ENCODE results near the gene C1orf159.

Gene C1orf159

DNA sequence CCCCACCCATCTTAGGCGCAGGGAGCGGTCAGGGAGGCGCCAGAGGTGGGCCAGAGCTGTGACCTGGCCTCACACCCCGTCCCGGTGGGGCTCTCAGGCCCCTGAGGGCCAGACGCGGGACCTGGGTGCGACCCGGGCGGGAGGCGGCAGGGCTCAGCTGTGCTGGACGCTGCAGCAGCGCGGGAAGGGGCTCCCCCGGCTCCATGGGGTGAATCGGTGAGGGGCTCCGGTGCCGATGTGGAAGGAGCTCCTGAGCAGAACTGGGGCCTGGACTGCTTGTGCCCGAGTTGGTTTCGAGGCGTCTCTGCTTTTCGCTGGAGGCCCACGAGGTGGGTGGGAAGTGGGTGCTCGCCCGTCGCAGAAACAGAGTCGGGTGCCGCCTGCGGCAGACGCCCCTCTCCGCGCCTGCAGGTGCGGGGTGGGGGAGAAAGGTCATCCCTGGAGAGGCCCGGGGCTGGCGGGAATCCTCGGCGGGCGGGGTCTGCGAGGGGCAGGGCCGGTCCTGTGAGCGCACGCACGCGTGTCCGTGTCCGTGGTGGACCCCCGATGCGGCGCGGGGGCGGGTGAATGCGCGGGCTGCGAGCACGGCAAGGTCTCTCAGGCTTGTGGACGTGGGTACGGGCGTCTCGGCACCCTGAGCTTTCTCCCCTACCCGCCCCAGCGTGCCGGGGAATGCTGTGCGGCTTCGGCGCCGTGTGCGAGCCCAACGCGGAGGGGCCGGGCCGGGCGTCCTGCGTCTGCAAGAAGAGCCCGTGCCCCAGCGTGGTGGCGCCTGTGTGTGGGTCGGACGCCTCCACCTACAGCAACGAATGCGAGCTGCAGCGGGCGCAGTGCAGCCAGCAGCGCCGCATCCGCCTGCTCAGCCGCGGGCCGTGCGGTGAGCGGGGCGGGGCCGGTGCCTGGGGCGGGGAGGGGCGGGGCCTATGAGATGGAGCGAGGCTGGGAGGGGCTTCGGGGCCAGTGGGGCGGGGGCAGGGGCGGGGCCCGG, 75.6 kb downstream of the C1orf159 start:
- ChIA-PET POLR2A (interaction anchor here (0.6 kb wide), 1 partner anchor 138 kb away, joined by 4 read pairs; no protein-coding TSS in a partner anchor), CTCF (interaction anchor here (0.9 to 4.2 kb wide), 10 partner anchors 9 to 252 kb away, joined by 3 to 24 read pairs (median 4); no protein-coding TSS in a partner anchor)
- DNase-seq (ENCODE audit: extremely low spot score), result peak; percentile 96
- TF ChIP-seq, protein P1, sequence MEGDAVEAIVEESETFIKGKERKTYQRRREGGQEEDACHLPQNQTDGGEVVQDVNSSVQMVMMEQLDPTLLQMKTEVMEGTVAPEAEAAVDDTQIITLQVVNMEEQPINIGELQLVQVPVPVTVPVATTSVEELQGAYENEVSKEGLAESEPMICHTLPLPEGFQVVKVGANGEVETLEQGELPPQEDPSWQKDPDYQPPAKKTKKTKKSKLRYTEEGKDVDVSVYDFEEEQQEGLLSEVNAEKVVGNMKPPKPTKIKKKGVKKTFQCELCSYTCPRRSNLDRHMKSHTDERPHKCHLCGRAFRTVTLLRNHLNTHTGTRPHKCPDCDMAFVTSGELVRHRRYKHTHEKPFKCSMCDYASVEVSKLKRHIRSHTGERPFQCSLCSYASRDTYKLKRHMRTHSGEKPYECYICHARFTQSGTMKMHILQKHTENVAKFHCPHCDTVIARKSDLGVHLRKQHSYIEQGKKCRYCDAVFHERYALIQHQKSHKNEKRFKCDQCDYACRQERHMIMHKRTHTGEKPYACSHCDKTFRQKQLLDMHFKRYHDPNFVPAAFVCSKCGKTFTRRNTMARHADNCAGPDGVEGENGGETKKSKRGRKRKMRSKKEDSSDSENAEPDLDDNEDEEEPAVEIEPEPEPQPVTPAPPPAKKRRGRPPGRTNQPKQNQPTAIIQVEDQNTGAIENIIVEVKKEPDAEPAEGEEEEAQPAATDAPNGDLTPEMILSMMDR (IDR thresholded peaks at IDR 0.05; ENCODE audit: control extremely low read depth, extremely low read depth, low read depth, missing control alignments), result no peak

DNA sequence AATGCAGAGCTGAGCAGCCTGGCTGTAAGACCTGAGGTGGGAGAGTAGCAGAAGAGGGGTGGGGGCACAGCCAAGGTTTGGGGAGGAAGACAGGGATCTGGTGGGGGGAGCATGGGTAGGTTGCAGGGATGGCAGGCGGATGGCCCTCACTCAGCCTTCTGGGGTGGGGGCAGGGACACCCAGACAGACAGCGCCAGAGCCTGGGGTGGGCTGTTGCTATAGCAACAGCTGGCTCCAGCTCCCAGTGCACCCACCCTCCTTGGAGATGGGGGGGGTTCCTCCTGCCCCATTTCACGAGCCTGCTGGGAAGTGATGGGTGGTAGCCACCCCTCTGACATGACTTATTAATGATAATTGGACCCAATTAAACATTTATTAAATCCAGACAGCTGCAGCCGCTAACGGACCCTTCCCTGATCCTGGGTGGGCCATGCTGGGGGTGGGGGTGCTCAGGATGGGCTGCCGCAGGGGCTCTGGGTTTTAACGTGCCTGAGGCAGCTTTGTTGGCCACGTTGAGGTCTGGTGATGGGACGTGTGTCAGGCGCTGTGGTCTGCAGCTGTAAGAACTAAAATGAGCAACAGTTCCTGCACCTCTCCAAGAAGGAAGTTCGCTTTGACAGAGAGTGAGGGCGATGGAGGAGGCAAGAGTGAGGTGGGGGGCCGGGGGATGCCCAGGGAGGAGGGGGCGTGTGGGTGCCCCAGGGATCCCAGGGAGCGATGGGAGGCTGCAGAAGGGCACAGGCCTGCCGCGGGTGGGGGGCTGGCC, 76.6 kb downstream of the C1orf159 start:
- TF ChIP-seq, protein P1 (IDR thresholded peaks at IDR 0.05; ENCODE audit: control extremely low read depth, extremely low read depth, low read depth, missing control alignments), result no peak
- POLR2A ChIA-PET, result no interaction called here
- peak; percentile 47 for DNase-seq (ENCODE audit: extremely low spot score)
- CTCF ChIA-PET, result interaction anchor here (0.8 to 4.2 kb wide), 10 partner anchors 17 to 253 kb away, joined by 3 to 24 read pairs (median 4); no protein-coding TSS in a partner anchor

DNA sequence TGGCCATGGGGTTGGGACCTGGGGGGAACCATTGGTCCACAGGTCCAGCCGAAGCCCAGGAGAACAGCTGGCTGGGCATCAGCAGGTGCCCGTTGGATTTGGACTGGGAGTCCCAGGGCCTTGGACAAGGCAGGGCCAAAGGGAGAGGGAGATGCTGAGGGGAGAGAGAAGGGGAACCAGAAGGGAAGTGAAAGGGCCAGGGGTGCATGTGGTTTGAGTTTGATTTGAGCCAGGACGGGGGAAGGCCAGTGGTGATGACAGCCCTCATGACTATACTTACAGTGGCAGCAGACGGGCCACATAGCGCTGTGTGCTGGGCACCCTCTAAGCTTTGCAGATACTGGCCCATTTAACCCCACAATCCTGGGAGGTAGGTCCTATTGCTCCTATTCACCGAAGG, 77.2 kb downstream of the C1orf159 start:
- ChIA-PET CTCF (interaction anchor here (0.8 to 4.2 kb wide), 7 partner anchors 16 to 212 kb away, joined by 3 to 24 read pairs (median 4); no protein-coding TSS in a partner anchor), POLR2A (no interaction called here)
- TF ChIP-seq, protein P1 (IDR thresholded peaks at IDR 0.05; ENCODE audit: control extremely low read depth, extremely low read depth, low read depth, missing control alignments), result no peak
- DNase-seq (ENCODE audit: extremely low spot score), result peak; percentile 79

DNA sequence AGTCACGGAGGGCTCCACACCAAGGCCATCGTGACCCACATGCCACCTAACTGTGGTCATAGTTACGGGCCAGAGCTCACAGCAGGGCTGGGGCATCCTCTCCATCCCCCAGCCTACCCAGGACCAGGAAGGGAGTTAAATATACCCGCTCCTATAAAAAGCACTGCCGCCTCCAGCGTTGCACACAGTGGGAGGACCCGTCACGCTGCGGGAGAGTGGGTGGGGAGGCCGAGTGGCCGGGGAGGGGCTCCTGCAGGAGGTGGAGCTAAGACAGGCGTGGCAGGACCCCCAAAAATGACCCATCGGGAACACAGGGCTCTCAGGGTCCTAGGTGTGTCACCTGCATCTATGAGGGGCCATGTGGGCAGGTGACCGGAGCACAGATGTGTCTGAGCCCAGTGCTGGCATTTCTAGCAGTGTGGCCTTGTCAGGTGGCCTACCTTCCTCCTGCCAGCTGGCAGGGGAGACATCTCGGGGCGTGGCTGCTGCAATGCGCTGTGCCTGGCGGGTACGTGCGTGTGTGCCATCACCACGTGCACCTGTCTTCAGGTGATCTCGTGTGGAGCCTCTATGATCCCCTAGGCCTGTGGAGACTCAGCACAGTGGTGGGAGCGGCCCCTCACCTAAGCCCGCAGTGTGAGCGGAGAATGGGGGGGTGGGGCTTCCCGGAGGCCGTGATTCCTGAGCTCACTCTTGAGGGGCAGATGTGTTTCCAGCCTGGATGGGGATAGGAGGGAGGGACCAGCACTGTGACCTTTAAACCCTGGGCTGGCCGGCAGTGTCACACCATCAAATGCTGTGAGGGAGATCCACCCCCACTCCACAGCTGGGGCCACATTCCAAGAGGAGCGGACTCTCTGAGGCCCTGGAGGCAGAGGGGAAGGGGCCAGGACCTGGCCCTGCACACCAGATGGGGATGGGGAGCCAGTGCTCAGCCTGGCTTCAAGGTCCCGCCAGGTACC, 78.2 kb downstream of the C1orf159 start:
- POLR2A ChIA-PET, result no interaction called here
- DNase-seq (ENCODE audit: extremely low spot score), result no peak

DNA sequence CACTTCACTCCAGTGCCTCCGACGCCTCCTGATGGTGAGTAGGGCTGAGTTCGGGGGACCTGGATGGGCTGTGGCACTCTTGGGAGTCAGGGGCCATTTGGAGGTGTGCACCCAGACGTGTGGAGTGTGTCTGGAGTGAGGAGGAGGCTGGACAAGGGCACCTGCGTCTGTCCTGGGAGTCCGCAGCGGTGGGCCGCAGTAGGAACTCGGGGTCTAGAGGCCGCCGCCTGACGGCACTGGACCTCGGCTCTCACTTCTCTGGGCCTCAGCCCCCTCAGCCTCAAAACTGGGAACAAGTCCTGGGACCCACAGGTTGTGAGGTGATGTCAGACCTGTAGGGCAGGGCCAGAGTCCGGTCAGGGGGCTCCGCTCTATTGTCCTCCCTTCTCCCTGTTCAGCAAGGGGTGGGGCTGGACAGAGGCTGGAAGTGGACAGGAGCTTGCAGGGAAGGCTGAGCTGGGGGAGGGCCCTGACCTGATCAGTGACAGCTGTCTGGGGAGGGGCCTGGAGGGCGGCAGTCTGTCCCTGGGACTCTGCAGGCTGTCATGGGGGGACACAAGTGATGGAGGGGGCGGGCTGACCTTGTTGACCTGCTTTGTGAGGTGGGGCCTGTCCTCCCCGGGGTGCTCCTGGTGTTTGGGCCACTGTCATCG, 80.5 kb downstream of the C1orf159 start:
- ChIA-PET POLR2A (no interaction called here), CTCF (interaction anchor here (0.9 to 1.9 kb wide), 2 partner anchors 22 to 28 kb away, joined by 3 to 7 read pairs; partner anchors contain the start of gene ISG15)

More for the DNA sequence above, 78.2 kb downstream of the C1orf159 start:
- CTCF ChIA-PET, result interaction anchor here (1.1 to 4.2 kb wide), 4 partner anchors 22 to 213 kb away, joined by 3 to 24 read pairs (median 10); no protein-coding TSS in a partner anchor
- TF ChIP-seq, protein P1 (IDR thresholded peaks at IDR 0.05; ENCODE audit: control extremely low read depth, extremely low read depth, low read depth, missing control alignments), result no peak

More for the DNA sequence above, 80.5 kb downstream of the C1orf159 start:
- TF ChIP-seq, protein P1 (IDR thresholded peaks at IDR 0.05; ENCODE audit: control extremely low read depth, extremely low read depth, low read depth, missing control alignments), result no peak
- DNase-seq (ENCODE audit: extremely low spot score), result no peak
